ENCODE data around the gene NEDD4L. TPM values are rescaled to one million over a fixed set of nuclear protein-coding genes. Genes with fewer than 3 reads are reported as not detected.

NEDD4L gene
- total RNA-seq, 2 experiments from 2014 or later: 11.2 to 13.7 TPM

- Mint-ChIP-seq H3K9me3 (no peaks in the 10 kb centered on the region), H3K27me3 (peaks cover 6% of the 10 kb centered on the region), H3K27ac (no peak overlapping the region), H3K4me1 (ENCODE audit: low read depth) (no peaks in the 10 kb centered on the region), H3K4me3 (no peak overlapping the region), H3K36me3 (ENCODE audit: low read depth) (no peaks in the 10 kb centered on the region)
- intact Hi-C loops (cut with DNase I, micrococcal nuclease): loop anchor here in 1 of 2 experiments (10.0 kb wide), 1 partner anchor 289 kb away; no protein-coding TSS in a partner anchor
- Histone ChIP-seq H3K27me3 (ENCODE audit: control insufficient read depth in 1 of 2, insufficient read depth in 2 of 2, low read length in 2 of 2) (no peaks in the 10 kb centered on the region), H3K4me1 (ENCODE audit: insufficient read depth, low read length) (no peaks in the 10 kb centered on the region), H3K36me3 (ENCODE audit: insufficient read depth, low read length) (no peaks in the 10 kb centered on the region), H3K4me3 (ENCODE audit: low read length) (no peak overlapping the region), H3K27ac (ENCODE audit: low read depth in 1 of 2, low read length in 2 of 2) (no peak overlapping the region), H3K9me3 (ENCODE audit: control insufficient read depth in 1 of 2, insufficient read depth in 1 of 2, low read length in 2 of 2) (no peaks in the 10 kb centered on the region)
- ChIA-PET CTCF (no interaction called here), POLR2A (no interaction called here)
- ATAC-seq (ENCODE audit: poor library complexity): no peak
- no peak for TF ChIP-seq CTCF (IDR thresholded peaks at IDR 0.05)
- no peak for DNase-seq
These were observed 161.6 kb downstream of the NEDD4L start for GRCh38 chr18:58205443-58206160.

- no peak for TF ChIP-seq CTCF (IDR thresholded peaks at IDR 0.05)
- intact Hi-C loops (cut with DNase I, micrococcal nuclease): loop anchor here in 1 of 2 experiments (10.0 kb wide), 1 partner anchor 287 kb away; no protein-coding TSS in a partner anchor
- Mint-ChIP-seq H3K4me3 (no peak overlapping the region), H3K9me3 (no peaks in the 10 kb centered on the region), H3K4me1 (ENCODE audit: low read depth) (no peaks in the 10 kb centered on the region), H3K27me3 (peaks cover 6% of the 10 kb centered on the region), H3K27ac (no peak overlapping the region), H3K36me3 (ENCODE audit: low read depth) (no peaks in the 10 kb centered on the region)
- no peaks in the 10 kb centered on the region for H3K9me3 ChIP-seq (ENCODE audit: control insufficient read depth in 1 of 2, insufficient read depth in 1 of 2, low read length in 2 of 2)
- H3K36me3 ChIP-seq (ENCODE audit: insufficient read depth, low read length): no peaks in the 10 kb centered on the region
- no peaks in the 10 kb centered on the region for H3K27me3 ChIP-seq (ENCODE audit: control insufficient read depth in 1 of 2, insufficient read depth in 2 of 2, low read length in 2 of 2)
- no peaks in the 10 kb centered on the region for H3K4me1 ChIP-seq (ENCODE audit: insufficient read depth, low read length)
- no peak for ATAC-seq (ENCODE audit: poor library complexity)
- H3K27ac ChIP-seq (ENCODE audit: low read depth in 1 of 2, low read length in 2 of 2): no peak overlapping the region
- ChIA-PET POLR2A (no interaction called here), CTCF (no interaction called here)
- no peak for DNase-seq
- H3K4me3 ChIP-seq (ENCODE audit: low read length): no peak overlapping the region
These were observed 163.6 kb downstream of the NEDD4L start for GRCh38 chr18:58207520-58208152.

DNA sequence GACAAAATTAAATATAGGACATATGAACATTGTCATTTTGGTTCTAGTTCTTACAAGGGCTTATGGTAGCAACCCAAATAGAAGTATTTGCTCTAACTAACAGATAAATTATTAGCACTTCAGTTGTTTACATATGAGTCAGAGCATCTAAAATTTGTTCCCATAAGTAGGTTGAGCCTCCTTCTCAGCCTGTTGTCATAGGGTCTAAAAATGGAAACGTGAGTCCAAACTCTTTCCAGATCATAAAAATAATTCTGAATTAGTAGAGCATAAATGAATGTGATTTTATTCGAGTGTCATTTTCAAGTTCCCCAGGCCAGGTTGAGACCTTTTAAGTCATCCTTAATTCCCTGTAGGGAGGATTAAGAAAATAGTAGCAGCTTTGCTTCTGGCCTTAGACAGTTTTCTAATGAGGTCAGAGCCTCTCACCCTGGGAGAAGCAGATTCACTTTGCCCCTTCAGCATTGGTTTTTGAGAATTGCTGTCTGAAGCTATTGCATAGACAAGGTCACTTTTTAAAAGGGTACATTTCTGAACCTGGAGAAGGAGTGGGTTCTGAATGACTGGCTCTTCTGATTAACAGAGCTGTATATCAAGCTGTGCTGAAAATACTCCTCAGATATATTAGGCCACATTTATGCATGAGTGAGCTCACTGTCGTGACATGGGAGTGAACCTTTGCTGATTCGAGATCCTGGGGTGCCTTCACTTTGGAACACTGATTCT, 164.3 kb downstream of the NEDD4L start:
- peaks cover under 1% of the 10 kb centered on the region for H3K4me1 ChIP-seq (ENCODE audit: insufficient read depth, low read length)
- no peak overlapping the region for H3K27ac Mint-ChIP-seq
- peaks cover 4% of the 10 kb centered on the region for H3K4me1 Mint-ChIP-seq (ENCODE audit: low read depth)
- no peak overlapping the region for H3K4me3 ChIP-seq (ENCODE audit: low read length)
- no peak for TF ChIP-seq CTCF (IDR thresholded peaks at IDR 0.05)
- no peaks in the 10 kb centered on the region for H3K36me3 ChIP-seq (ENCODE audit: insufficient read depth, low read length)
- H3K27me3 ChIP-seq (ENCODE audit: control insufficient read depth in 1 of 2, insufficient read depth in 2 of 2, low read length in 2 of 2): no peaks in the 10 kb centered on the region
- ChIA-PET POLR2A (no interaction called here), CTCF (no interaction called here)
- DNase-seq (no peak), ATAC-seq (ENCODE audit: poor library complexity) (no peak)
- no peaks in the 10 kb centered on the region for H3K36me3 Mint-ChIP-seq (ENCODE audit: low read depth)
- no peak overlapping the region for H3K27ac ChIP-seq (ENCODE audit: low read depth in 1 of 2, low read length in 2 of 2)
- H3K27me3 Mint-ChIP-seq: peaks cover 9% of the 10 kb centered on the region
- no peaks in the 10 kb centered on the region for H3K9me3 ChIP-seq (ENCODE audit: control insufficient read depth in 1 of 2, insufficient read depth in 1 of 2, low read length in 2 of 2)
- intact Hi-C loops (cut with DNase I, micrococcal nuclease): loop anchor here in 1 of 2 experiments (10.0 kb wide), 1 partner anchor 286 kb away; no protein-coding TSS in a partner anchor
- H3K9me3 Mint-ChIP-seq: no peaks in the 10 kb centered on the region
- no peak overlapping the region for H3K4me3 Mint-ChIP-seq

Data from CD4-positive, alpha-beta T cell (primary cell).